ENCODE data around the gene HOXA11. TPM values are rescaled to one million over a fixed set of nuclear protein-coding genes. Genes with fewer than 3 reads are reported as not detected.

The HOXA11 gene
- total RNA-seq, 1 donor from 2014 or later = not detected

DNA sequence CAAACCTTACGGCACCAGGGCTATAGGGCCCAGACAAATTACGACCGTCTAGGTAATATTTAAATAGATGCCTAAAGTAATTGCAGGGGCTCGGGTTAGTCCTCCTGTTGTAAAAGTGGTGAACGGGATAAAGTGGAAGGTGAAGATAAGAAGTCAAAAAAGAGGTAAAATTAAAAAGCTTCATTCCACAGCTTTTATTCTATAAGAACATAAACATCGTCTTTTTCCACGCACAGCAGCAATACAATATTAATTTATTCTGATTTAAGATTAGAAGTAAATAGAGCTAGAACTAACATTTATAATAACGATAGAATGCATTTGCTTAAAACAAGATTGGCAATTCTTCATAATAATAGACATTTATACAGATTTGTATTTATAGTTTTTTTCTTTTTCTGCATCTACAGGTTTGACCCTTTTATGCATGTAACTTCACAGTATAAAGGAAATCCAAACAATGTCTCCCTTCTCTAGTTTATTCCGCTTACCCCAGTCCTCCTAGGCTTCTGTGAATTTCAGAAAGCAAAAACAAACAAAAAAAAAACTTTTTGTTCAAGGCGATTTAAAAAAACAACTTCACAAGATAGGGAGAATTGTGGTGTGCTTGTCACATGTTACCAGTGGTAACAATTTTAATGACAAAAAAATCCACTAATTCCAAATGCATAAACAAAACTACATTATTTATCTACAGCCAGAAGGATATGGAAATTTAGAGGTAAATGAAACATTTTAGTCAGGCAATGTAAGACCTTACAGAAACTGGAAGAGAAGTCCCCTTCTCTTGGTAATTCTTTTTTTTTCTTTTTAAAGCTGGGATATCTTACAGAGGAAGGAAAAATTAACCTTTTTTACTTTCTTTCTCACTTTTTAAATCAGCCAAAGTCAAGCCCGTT is 14.4 kb downstream of the HOXA11 start:
- Mint-ChIP-seq H3K27me3 (ENCODE audit: low read depth) (peaks cover 71% of the 10 kb centered on the region), H3K4me3 (ENCODE audit: unreplicated experiment) (no peak overlapping the region), H3K4me1 (ENCODE audit: low read depth) (peaks cover 12% of the 10 kb centered on the region), H3K36me3 (ENCODE audit: low read depth) (peaks cover 7% of the 10 kb centered on the region), H3K9me3 (ENCODE audit: low read depth) (no peaks in the 10 kb centered on the region), H3K27ac (ENCODE audit: unreplicated experiment) (no peak overlapping the region)
- no peak for DNase-seq (ENCODE audit: low spot score)
- TF ChIP-seq, protein P1, sequence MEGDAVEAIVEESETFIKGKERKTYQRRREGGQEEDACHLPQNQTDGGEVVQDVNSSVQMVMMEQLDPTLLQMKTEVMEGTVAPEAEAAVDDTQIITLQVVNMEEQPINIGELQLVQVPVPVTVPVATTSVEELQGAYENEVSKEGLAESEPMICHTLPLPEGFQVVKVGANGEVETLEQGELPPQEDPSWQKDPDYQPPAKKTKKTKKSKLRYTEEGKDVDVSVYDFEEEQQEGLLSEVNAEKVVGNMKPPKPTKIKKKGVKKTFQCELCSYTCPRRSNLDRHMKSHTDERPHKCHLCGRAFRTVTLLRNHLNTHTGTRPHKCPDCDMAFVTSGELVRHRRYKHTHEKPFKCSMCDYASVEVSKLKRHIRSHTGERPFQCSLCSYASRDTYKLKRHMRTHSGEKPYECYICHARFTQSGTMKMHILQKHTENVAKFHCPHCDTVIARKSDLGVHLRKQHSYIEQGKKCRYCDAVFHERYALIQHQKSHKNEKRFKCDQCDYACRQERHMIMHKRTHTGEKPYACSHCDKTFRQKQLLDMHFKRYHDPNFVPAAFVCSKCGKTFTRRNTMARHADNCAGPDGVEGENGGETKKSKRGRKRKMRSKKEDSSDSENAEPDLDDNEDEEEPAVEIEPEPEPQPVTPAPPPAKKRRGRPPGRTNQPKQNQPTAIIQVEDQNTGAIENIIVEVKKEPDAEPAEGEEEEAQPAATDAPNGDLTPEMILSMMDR (IDR thresholded peaks at IDR 0.05) = no peak

DNA sequence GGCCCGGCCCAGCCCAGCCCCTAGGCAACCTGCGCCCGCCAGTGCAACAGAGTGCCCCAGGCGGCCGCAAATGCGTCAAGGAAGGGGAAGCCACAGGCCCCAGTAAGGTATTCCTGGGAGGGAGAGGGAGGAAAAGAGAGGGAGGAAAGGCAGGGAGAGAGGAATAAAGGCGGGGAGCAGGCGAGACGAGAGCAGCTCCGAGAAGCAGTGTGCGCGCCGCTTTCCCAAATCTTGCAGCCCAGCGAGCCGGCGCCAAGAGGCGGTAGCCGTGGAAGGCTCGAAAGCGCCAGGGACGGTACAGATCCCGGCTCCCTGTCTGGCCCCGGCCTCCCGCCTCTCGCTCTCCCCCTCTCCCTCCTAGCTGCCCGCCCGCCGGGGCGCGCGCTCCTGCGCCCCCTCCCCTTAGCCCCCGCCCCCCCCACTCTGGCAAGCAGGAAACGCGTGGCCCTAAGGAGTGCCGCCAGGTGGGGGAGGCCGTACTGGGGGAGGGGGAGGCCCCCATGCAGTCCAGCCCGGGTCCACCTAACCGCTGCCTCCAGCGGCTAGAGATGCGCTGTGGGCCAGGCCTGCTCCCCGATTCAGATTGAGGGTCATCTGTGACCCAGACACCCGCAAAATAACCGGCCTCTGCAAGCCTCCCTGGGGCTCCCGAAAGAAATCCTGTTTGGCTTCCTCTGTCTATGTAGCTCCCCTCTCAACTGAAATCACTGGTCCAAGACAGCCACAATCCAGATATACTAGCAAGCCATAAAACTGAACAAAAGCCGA is 15.2 kb downstream of the HOXA11 start:
- TF ChIP-seq, protein P1 (IDR thresholded peaks at IDR 0.05) = no peak
- Mint-ChIP-seq H3K36me3 (ENCODE audit: low read depth) (peaks cover 6% of the 10 kb centered on the region), H3K4me1 (ENCODE audit: low read depth) (peaks cover 14% of the 10 kb centered on the region), H3K9me3 (ENCODE audit: low read depth) (no peaks in the 10 kb centered on the region), H3K27me3 (ENCODE audit: low read depth) (peaks cover 65% of the 10 kb centered on the region), H3K27ac (ENCODE audit: unreplicated experiment) (no peak overlapping the region), H3K4me3 (ENCODE audit: unreplicated experiment) (no peak overlapping the region)
- DNase-seq (ENCODE audit: low spot score) = peak; percentile 72

DNA sequence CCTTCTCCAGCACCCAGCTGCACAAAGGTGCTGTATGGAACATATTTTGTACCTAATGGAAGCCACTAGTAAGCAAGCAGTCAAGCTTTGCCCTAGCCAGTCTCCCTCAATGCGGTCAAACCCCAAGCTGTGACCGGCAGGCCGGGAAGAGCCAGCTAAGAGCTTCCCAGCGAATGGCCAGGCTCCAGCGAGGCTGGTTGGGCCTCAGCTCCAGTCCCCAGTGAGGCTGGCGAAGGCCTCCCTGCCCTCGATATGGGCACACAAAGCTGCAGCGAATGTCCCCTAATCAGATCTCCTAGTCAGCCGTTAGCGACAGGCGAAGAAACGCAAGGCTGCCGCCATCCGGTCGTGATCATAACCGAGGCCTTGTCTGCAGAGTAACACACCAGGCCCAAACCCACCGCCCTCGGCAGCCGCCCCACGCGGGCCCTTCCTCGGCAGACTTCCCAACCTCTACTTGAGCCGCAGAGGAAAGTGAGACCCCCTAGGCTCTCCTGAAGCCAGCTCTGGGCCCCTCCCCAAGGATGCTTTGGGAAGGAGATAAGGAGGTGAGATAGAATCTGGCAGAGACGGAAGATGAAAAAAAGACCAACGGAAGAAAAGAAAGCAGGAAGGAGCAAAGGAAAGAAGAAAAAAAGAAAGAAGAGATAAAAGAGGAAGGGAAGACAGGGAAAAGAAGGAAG is 16.6 kb downstream of the HOXA11 start:
- TF ChIP-seq, protein P1 (IDR thresholded peaks at IDR 0.05) = no peak

DNA sequence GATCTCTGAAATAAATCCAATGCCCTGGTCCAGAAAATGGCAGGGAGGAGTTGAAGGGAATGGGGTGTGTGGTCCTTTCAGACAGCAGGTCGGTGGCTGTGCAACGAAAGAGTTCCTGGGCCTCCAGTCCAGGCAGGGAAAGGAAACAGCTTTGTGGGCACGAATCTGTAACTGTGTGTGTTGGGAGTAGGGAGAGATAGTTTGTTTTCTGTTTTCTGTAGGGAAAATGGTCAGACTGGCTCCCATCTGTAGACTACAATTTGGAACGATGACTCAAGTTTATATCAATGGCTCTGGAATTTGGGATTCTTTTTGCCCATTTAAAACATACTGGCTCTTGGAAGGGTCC is 17.1 kb downstream of the HOXA11 start:
- H3K27ac Mint-ChIP-seq (ENCODE audit: unreplicated experiment) = no peak overlapping the region
- peak; percentile 4 for DNase-seq (ENCODE audit: low spot score)
- TF ChIP-seq, protein P1 (IDR thresholded peaks at IDR 0.05) = no peak
- peaks cover 5% of the 10 kb centered on the region for H3K36me3 Mint-ChIP-seq (ENCODE audit: low read depth)
- H3K4me1 Mint-ChIP-seq (ENCODE audit: low read depth) = peaks cover 14% of the 10 kb centered on the region
- H3K9me3 Mint-ChIP-seq (ENCODE audit: low read depth) = no peaks in the 10 kb centered on the region
- peaks cover 76% of the 10 kb centered on the region for H3K27me3 Mint-ChIP-seq (ENCODE audit: low read depth)
- H3K4me3 Mint-ChIP-seq (ENCODE audit: unreplicated experiment) = no peak overlapping the region

More for the DNA sequence above, 16.6 kb downstream of the HOXA11 start:
- Mint-ChIP-seq H3K36me3 (ENCODE audit: low read depth) (peaks cover 5% of the 10 kb centered on the region), H3K4me3 (ENCODE audit: unreplicated experiment) (no peak overlapping the region), H3K27me3 (ENCODE audit: low read depth) (peaks cover 72% of the 10 kb centered on the region), H3K9me3 (ENCODE audit: low read depth) (no peaks in the 10 kb centered on the region), H3K4me1 (ENCODE audit: low read depth) (peaks cover 14% of the 10 kb centered on the region), H3K27ac (ENCODE audit: unreplicated experiment) (no peak overlapping the region)
- DNase-seq (ENCODE audit: low spot score) = peak; percentile 68

All from chondrocyte (in vitro differentiated cells).